ENCODE measurements around the gene LAMA2.
"Not testable (repeated sequence)": the region's sequence is repeated elsewhere in the genome, so short reads cannot be mapped to it uniquely, and the experiment has no call there.

LAMA2 gene

DNA sequence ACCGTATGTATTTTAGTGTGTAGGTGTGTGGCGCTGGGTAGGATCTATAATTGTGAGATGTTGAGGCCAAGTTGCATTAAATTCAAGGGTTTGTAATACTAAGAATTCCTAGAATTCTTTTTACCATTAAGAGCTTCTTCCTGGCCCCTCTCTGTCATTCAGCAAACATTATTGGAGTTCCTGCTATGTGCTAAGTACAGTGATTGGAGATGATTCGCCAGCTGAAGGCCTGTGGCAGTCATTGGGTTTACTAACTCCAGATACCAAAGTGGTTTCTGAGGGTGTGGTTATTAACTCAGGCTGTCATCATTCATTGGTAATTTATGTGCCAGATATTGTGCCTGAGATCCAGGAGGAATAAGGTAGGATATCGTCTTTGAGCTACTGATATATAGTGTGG, 167.1 kb downstream of the LAMA2 start:
- Histone ChIP-seq H3K4me3 (no peak overlapping the region), H3K9me3 (ENCODE audit: low read depth, low read length) (no peaks in the 10 kb centered on the region), H3K36me3 (ENCODE audit: insufficient read depth, low read length) (no peaks in the 10 kb centered on the region), H3K9ac (ENCODE audit: insufficient read length) (no peak overlapping the region), H3K27ac (no peak overlapping the region)
- TF ChIP-seq EZH2 (IDR thresholded peaks at IDR 0.05) (no peak), FOXP2 (optimal IDR thresholded peaks at IDR 0.05; ENCODE audit: control extremely low read depth, extremely low read length, insufficient read depth) (no peak), POLR2AphosphoS5 (IDR thresholded peaks at IDR 0.05; ENCODE audit: borderline replicate concordance, low read depth, low read length) (no peak)
- DNase-seq (ENCODE audit: low read depth, low spot score) = no peak

DNA sequence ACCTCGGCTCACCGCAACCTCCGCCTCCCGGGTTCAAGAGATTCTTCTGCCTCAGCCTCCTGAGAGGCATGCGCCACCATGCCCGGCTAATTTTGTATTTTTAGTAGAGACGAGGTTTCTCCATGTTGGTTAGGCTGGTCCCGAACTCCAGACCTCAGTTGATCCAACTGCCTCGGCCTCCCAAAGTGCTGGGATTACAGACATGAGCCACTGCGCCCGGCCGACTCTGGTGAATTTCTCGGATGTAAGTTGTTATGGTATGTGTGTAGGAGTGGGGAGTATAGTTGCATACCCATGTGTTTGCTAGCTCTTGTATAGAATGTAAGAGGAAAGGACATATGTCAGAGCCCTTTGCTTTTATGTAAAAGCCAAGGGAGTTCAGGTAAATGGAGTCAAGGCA, 170.2 kb downstream of the LAMA2 start:
- not testable (repeated sequence) for H3K36me3 ChIP-seq (ENCODE audit: insufficient read depth, low read length); H3K27ac ChIP-seq; H3K9ac ChIP-seq (ENCODE audit: insufficient read length); H3K4me3 ChIP-seq; H3K9me3 ChIP-seq (ENCODE audit: low read depth, low read length); DNase-seq (ENCODE audit: low read depth, low spot score)

DNA sequence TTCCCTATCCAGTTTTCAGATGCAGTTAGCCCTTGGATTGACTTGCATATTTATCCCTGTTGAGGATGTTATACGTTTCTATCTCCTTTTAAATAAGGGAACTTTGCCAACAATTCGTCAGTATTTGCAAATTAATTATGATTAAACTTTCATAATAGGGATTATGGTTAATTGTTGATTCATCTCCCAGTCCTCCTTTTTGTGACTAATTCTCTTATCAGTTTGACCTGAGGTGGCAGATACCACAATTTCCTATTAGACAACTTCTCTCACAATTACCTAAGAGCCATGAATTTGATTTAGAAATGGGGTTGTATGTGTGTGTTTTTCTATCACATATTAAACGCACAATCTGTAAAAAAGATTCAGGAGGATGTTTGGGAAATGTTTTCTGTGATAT, 172.9 kb downstream of the LAMA2 start:
- no peaks in the 10 kb centered on the region for H3K9me3 ChIP-seq (ENCODE audit: low read depth, low read length)
- no peak overlapping the region for H3K27ac ChIP-seq
- H3K9ac ChIP-seq (ENCODE audit: insufficient read length) = no peak overlapping the region
- no peak for DNase-seq (ENCODE audit: low read depth, low spot score)
- TF ChIP-seq POLR2AphosphoS5 (IDR thresholded peaks at IDR 0.05; ENCODE audit: borderline replicate concordance, low read depth, low read length) = no peak
- no peak for TF ChIP-seq EZH2 (IDR thresholded peaks at IDR 0.05)
- TF ChIP-seq FOXP2 (optimal IDR thresholded peaks at IDR 0.05; ENCODE audit: control extremely low read depth, extremely low read length, insufficient read depth) = no peak
- no peaks in the 10 kb centered on the region for H3K36me3 ChIP-seq (ENCODE audit: insufficient read depth, low read length)
- no peak overlapping the region for H3K4me3 ChIP-seq

DNA sequence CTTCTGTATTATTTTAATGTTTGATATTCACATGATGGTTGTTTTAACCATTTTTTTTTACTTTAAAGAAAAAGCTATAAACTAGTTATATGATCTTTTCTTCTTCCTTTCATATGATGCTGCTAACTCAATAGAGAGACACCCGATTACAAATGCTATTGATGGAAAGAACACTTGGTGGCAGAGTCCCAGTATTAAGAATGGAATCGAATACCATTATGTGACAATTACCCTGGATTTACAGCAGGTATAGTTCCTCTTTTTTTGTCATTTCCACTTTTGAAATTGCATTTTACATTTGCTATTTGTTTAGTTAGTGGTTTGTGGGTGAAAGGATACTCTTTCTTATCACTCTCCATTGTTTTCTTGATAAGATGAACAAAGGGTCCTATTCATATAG, 176.7 kb downstream of the LAMA2 start:
- Histone ChIP-seq H3K36me3 (ENCODE audit: insufficient read depth, low read length) (no peaks in the 10 kb centered on the region), H3K4me3 (no peak overlapping the region), H3K27ac (no peak overlapping the region), H3K9ac (ENCODE audit: insufficient read length) (no peak overlapping the region), H3K9me3 (ENCODE audit: low read depth, low read length) (no peaks in the 10 kb centered on the region)
- TF ChIP-seq POLR2AphosphoS5 (IDR thresholded peaks at IDR 0.05; ENCODE audit: borderline replicate concordance, low read depth, low read length) = no peak
- no peak for DNase-seq (ENCODE audit: low read depth, low spot score)

DNA sequence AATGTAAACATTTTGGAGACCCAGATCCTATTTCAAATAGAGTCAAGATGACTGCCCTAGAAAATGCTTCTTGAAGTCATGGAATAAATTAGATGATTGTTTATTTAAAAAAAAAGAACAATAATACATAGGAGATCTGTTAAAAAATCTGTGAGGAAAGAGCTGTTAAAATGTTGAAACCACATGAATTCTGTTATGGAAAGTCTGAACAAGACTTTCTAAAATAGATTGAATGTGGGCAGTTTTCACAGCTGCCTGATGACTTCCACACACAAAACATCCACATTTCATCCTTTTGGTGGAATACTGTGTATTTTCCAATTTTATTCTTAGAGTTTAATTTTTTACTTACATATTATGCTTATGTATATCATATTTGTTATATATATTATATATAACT, 186.1 kb downstream of the LAMA2 start:
- H3K27ac ChIP-seq = no peak overlapping the region
- H3K36me3 ChIP-seq (ENCODE audit: insufficient read depth, low read length) = no peaks in the 10 kb centered on the region
- no peak overlapping the region for H3K9ac ChIP-seq (ENCODE audit: insufficient read length)
- no peak for TF ChIP-seq EZH2 (IDR thresholded peaks at IDR 0.05)
- TF ChIP-seq POLR2AphosphoS5 (IDR thresholded peaks at IDR 0.05; ENCODE audit: borderline replicate concordance, low read depth, low read length) = no peak
- TF ChIP-seq FOXP2 (optimal IDR thresholded peaks at IDR 0.05; ENCODE audit: control extremely low read depth, extremely low read length, insufficient read depth) = no peak
- peaks cover 5% of the 10 kb centered on the region; the same call in 1 of the 2 replicates for H3K9me3 ChIP-seq (ENCODE audit: low read depth, low read length)
- no peak overlapping the region for H3K4me3 ChIP-seq
- no peak for DNase-seq (ENCODE audit: low read depth, low spot score)

DNA sequence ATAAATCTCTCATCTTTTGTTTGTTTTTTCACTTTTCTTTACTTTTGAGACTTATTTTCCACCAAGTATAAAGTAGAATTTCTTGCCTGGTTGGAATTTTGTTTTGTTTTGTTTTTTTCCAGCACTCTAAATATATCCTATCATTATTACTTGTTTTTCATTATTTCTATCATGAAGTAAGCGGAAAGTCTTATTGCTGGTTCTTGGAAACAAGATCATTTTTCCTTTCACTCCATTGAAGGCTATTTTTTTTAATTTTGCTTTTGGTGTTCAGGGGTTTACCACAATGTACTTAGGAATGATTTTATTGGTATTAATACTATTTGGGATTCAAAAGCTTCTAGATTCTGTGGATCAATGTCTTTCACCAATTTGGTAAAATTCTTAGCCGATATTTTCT, 190.1 kb downstream of the LAMA2 start:
- TF ChIP-seq FOXP2 (optimal IDR thresholded peaks at IDR 0.05; ENCODE audit: control extremely low read depth, extremely low read length, insufficient read depth) (no peak), EZH2 (IDR thresholded peaks at IDR 0.05) (no peak), POLR2AphosphoS5 (IDR thresholded peaks at IDR 0.05; ENCODE audit: borderline replicate concordance, low read depth, low read length) (no peak)
- Histone ChIP-seq H3K4me3 (no peak overlapping the region), H3K27ac (no peak overlapping the region), H3K9me3 (ENCODE audit: low read depth, low read length) (no peaks in the 10 kb centered on the region), H3K36me3 (ENCODE audit: insufficient read depth, low read length) (no peaks in the 10 kb centered on the region), H3K9ac (ENCODE audit: insufficient read length) (no peak overlapping the region)
- DNase-seq (ENCODE audit: low read depth, low spot score) = no peak

DNA sequence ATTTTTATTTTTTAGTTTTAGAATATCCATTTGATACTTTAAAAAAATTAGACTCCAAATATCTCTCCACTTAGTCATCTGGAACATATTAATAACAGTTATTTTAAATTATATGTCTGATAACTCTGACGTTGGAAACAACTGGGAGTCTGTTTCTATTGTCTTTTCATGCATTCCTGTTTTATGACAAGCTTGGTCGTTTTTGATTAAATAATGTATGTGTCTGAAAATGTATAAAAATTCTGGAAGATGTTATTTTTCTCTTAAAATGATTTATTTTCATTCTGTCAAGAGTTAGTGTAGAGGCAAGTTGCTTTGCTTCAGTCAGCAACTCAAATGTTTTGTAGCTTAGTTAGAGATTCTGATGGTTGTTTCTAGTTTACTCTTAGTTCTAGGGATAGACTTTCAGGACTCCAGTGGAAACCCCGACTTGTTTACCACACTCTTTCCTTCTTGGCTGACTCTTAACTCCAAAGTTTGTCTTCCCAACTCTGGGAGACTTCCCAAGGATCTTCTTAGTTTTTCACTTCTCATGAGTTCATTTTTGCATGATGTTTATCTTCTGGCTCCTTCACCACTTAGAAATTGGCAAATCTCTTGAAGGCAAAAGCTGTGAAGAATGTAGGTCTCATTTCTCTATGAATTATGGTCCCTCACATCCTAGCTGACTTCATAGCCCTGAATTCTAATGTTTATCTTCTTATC, 190.9 kb downstream of the LAMA2 start:
- no peak for DNase-seq (ENCODE audit: low read depth, low spot score)
- Histone ChIP-seq H3K9me3 (ENCODE audit: low read depth, low read length) (no peaks in the 10 kb centered on the region), H3K27ac (peak overlapping the region; percentile 60), H3K4me3 (peak overlapping the region; percentile 2; the same call in 1 of the 2 replicates), H3K36me3 (ENCODE audit: insufficient read depth, low read length) (no peaks in the 10 kb centered on the region), H3K9ac (ENCODE audit: insufficient read length) (no peak overlapping the region)
- TF ChIP-seq POLR2AphosphoS5 (IDR thresholded peaks at IDR 0.05; ENCODE audit: borderline replicate concordance, low read depth, low read length) (no peak), EZH2 (IDR thresholded peaks at IDR 0.05) (no peak), FOXP2 (optimal IDR thresholded peaks at IDR 0.05; ENCODE audit: control extremely low read depth, extremely low read length, insufficient read depth) (no peak)

DNA sequence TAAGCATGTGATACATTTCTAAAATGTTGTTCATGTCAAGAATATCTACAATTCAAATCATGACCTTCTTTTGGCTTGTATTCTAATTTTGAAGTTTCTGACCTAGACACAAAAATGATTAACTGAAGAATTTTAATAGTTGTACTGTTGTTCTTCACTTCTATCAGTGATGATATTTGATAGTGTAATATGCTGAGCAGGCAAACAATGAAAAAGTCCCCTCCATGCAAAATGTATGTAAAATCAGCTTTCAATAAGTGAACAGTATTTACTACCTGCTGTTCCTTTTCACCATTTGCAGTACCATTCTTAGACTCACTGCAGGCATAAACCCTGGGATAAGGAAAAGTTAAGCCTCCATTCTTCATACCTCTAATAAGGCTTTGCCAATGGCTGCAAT, 201.5 kb downstream of the LAMA2 start:
- TF ChIP-seq POLR2AphosphoS5 (IDR thresholded peaks at IDR 0.05; ENCODE audit: borderline replicate concordance, low read depth, low read length) (no peak), EZH2 (IDR thresholded peaks at IDR 0.05) (no peak), FOXP2 (optimal IDR thresholded peaks at IDR 0.05; ENCODE audit: control extremely low read depth, extremely low read length, insufficient read depth) (no peak)
- no peak overlapping the region for H3K4me3 ChIP-seq
- no peak overlapping the region for H3K27ac ChIP-seq
- no peaks in the 10 kb centered on the region for H3K9me3 ChIP-seq (ENCODE audit: low read depth, low read length)
- no peak for DNase-seq (ENCODE audit: low read depth, low spot score)
- no peaks in the 10 kb centered on the region for H3K36me3 ChIP-seq (ENCODE audit: insufficient read depth, low read length)
- H3K9ac ChIP-seq (ENCODE audit: insufficient read length) = no peak overlapping the region

DNA sequence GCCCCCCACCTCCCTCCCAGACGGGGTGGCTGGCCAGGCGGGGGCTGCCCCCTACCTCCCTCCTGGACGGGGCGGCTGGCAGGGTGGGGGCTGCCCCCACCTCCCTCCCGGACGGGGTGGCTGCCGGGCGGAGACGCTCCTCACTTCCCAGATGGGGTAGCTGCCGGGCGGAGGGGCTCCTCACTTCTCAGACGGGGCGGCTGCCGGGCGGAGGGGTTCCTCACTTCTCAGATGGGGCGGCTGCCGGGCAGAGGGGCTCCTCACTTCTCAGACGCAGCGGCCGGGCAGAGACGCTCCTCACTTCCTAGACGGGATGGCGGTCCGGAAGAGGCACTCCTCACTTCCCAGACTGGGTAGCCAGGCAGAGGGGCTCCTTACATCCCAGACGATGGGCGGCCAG, 205.5 kb downstream of the LAMA2 start:
- DNase-seq (ENCODE audit: low read depth, low spot score); H3K9ac ChIP-seq (ENCODE audit: insufficient read length): not testable (repeated sequence)

More for the DNA sequence above, 205.5 kb downstream of the LAMA2 start:
- not testable (repeated sequence) for H3K27ac ChIP-seq; H3K4me3 ChIP-seq; H3K9me3 ChIP-seq (ENCODE audit: low read depth, low read length); H3K36me3 ChIP-seq (ENCODE audit: insufficient read depth, low read length)

Data from SK-N-MC (cell line).